ENCODE data around the gene PRDM1. TPM values are rescaled to one million over a fixed set of nuclear protein-coding genes. Genes with fewer than 3 reads are reported as not detected.
"Not testable (repeated sequence)": the region's sequence is repeated elsewhere in the genome, so short reads cannot be mapped to it uniquely, and the experiment has no call there.

The PRDM1 gene
- total RNA-seq, 4 donors from 2014 or later: 31.3 to 51.9 (median 40.9) TPM

DNA sequence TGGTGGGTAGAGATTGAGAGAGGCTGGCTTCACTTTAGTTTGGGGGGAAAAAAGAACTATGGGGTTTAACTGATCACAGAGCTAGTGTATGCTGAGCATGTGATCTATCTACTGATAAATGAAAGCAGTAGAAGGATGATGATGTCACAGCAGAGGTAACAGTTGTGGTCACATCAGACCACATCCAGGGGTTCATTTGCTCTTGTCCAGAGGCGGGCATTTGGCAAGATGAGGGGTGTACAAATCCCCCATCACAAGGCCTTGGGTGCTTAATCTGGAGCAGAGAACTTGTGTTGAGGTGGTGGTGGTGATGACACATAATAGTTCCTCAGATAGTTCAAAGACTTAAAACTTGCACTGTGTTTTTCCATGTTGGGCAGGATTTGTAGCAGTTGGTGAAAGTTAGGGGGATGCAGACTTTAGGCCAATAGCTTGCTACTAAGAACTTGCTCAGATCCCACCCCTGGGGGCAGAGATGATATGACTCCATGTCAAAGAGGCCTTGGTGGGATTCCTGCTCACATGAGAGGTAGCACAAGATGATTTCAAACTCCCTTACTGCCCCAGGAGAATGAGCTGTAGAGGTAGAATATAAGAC lies 63.4 kb downstream of the PRDM1 start:
- 71 to 96% methylated on average over 1 of the region's 1 CpG for WGBS, 2 donors
- no peak for DNase-seq (ENCODE audit: low spot score in 2 of 2)
- TF ChIP-seq POLR2A (IDR thresholded peaks at IDR 0.05): no peak
- TF ChIP-seq, protein P1, sequence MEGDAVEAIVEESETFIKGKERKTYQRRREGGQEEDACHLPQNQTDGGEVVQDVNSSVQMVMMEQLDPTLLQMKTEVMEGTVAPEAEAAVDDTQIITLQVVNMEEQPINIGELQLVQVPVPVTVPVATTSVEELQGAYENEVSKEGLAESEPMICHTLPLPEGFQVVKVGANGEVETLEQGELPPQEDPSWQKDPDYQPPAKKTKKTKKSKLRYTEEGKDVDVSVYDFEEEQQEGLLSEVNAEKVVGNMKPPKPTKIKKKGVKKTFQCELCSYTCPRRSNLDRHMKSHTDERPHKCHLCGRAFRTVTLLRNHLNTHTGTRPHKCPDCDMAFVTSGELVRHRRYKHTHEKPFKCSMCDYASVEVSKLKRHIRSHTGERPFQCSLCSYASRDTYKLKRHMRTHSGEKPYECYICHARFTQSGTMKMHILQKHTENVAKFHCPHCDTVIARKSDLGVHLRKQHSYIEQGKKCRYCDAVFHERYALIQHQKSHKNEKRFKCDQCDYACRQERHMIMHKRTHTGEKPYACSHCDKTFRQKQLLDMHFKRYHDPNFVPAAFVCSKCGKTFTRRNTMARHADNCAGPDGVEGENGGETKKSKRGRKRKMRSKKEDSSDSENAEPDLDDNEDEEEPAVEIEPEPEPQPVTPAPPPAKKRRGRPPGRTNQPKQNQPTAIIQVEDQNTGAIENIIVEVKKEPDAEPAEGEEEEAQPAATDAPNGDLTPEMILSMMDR (IDR thresholded peaks at IDR 0.05): no peak
- no peak overlapping the region for H3K4me3 ChIP-seq (ENCODE audit: low read depth, poor library complexity, severe bottlenecking)
- intact Hi-C loops (cut with DNase I; ENCODE audit: low total_unique reads): no loop called here

DNA sequence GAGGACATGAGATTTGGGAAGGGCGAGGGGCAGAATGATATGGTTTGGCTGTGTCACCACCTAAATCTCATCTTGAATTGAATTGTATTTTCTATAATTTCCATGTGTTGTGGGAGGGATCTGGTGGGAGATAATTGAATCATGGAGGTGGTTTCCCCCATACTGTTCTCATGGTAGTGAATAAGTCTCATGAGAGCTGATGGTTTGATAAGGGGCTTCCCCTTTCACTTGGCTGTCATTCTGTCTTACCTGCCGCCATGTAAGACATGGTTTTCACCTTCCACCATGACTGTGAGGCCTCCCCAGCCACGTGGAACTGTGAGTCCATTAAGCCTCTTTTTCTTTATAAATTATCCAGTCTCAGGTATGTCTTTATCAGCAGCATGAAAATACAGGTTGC lies 66.3 kb downstream of the PRDM1 start:
- WGBS, 2 donors: 90 to 91% methylated on average over 3 of the region's 3 CpGs
- DNase-seq (ENCODE audit: low spot score in 2 of 2); H3K4me3 ChIP-seq (ENCODE audit: low read depth, poor library complexity, severe bottlenecking); intact Hi-C loops (cut with DNase I; ENCODE audit: low total_unique reads): not testable (repeated sequence)

DNA sequence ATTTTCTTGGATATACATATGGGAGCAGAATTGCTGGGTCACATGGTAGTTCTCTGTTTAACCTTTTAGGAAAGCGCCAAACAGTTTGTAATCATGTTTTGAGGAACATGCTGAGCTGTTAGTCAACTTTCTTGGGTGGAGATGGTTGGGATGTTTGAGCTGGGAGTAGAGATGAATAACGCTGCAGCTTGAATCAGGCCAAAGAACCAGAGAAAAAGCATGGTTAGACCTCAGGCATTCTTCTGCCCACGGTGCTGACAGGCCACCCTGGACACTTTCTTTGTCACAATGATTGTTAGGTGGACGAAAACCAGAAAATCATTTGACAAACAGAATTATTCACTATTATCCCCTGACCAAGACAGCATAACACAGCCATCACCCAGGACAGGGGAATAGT lies 66.8 kb downstream of the PRDM1 start:
- intact Hi-C loops (cut with DNase I; ENCODE audit: low total_unique reads): no loop called here
- no peak for DNase-seq (ENCODE audit: low spot score in 2 of 2)
- WGBS, 2 donors: 92 to 94% methylated on average over 4 of the region's 4 CpGs
- H3K4me3 ChIP-seq (ENCODE audit: low read depth, poor library complexity, severe bottlenecking): no peak overlapping the region
- TF ChIP-seq POLR2A (IDR thresholded peaks at IDR 0.05): no peak
- TF ChIP-seq, protein P1 (IDR thresholded peaks at IDR 0.05): no peak

DNA sequence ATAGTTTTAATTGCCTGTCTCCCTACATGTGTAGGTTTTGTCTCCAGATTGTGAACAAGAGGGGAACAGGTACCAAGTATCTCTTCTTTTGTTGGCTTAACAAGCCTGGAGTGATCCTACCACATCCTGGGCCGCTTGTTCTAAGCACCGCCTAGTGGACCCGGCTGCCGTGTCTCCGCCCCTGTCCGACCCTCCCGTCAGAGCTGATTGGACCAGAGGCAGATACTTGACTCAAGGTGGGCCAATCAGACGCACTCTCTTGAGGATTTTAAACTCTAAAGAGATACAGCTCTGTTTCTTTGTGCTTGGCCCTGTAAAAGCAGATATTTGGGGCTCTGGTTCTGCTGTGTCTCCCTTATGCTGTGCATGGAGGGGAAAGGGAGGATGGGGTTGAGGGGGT lies 68.2 kb downstream of the PRDM1 start:
- intact Hi-C loops (cut with DNase I; ENCODE audit: low total_unique reads): no loop called here
- TF ChIP-seq, protein P1 (IDR thresholded peaks at IDR 0.05): no peak
- no peak for TF ChIP-seq POLR2A (IDR thresholded peaks at IDR 0.05)
- whole genome bisulfite sequencing, 2 donors: 97 to 98% methylated on average over 8 of the region's 8 CpGs
- no peak overlapping the region for H3K4me3 ChIP-seq (ENCODE audit: low read depth, poor library complexity, severe bottlenecking)
- no peak for DNase-seq (ENCODE audit: low spot score in 2 of 2)

DNA sequence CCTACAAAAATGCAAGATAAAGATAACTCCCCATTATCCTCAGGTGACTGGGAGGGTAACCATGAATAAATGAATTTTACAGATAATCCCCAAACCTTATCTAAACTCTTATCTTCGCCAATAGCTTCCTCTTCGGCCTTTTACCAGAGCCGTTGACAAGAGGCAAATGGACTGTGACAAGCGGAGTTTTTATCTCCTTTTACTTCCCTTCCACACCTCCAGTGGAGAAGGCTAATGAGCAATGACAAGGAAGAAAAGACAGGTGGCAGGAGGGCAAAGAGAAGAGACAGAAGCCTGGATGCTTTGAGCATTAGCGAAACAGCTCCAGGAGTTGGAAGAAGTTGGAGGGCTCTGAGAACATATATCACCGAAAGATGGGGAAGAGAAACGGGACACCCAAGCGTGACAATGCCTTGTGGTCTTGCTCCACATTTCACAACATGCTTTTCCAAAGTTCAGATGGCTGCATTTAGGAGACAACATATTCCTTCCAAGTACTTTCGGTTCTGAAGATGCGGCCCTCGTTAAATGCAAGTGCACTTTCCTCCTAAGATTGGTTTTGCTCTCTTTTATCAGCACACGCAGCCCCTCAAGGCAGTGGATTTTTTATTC lies 69.2 kb downstream of the PRDM1 start:
- intact Hi-C loops (cut with DNase I; ENCODE audit: low total_unique reads): no loop called here
- no peak overlapping the region for H3K4me3 ChIP-seq (ENCODE audit: low read depth, poor library complexity, severe bottlenecking)
- TF ChIP-seq, protein P1 (IDR thresholded peaks at IDR 0.05): no peak
- no peak for TF ChIP-seq POLR2A (IDR thresholded peaks at IDR 0.05)
- WGBS, 2 donors: 89% methylated on average over 12 of the region's 12 CpGs
- DNase-seq (ENCODE audit: low spot score in 2 of 2): no peak

DNA sequence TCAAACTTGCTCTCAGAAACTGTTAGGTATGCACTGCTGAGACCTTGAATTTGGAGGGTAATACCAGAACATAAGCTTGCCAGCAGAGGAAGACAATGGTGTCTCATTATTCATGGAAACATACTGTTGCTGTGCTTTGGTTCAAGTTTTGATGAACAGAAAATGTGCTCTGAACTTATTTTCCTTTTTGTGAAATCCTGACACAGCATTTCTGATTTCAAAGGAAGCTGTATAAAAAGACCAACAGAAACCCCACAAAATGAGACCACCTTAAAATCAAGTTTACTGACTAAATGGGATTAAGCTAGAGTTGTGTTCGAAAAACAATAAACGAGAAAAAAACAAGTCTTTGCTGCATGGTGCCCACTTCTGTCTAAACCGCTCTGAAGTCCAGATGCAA lies 70.3 kb downstream of the PRDM1 start:
- intact Hi-C loops (cut with DNase I; ENCODE audit: low total_unique reads): no loop called here
- WGBS, 2 donors: 53 to 62% methylated on average over 3 of the region's 3 CpGs
- TF ChIP-seq, protein P1 (IDR thresholded peaks at IDR 0.05): no peak
- TF ChIP-seq POLR2A (IDR thresholded peaks at IDR 0.05): no peak
- no peak for DNase-seq (ENCODE audit: low spot score in 2 of 2)
- H3K4me3 ChIP-seq (ENCODE audit: low read depth, poor library complexity, severe bottlenecking): no peak overlapping the region
